Activated CD8-positive, alpha-beta T cell treated with anti-CD3 and anti-CD28 coated beads for 36 hours (primary cell): ENCODE measurements around the gene ZBTB32. TPM values are rescaled to one million over a fixed set of nuclear protein-coding genes. Genes with fewer than 3 reads are reported as not detected.

Experiments
- ATAC-seq: fragments of 200-7000 bp; cut with Tn5 transposase; one replicate; pipeline ENCODE4 v1.10.0; 2021; ENCODE audit warnings: mild to moderate bottlenecking, moderate library complexity
- CTCF ChIA-PET: fragments of 350-600 bp; sonication (Branson Sonifier 250); formaldehyde crosslinking; loops from one replicate; lab custom pipeline; 2021; ENCODE audit warnings: antibody characterized with exemption; lab: Charles Lee
- POLR2A ChIA-PET: fragments of 350-600 bp; sonication (Branson Sonifier 250); formaldehyde crosslinking; loops from one replicate; lab custom pipeline; 2021; ENCODE audit warnings: antibody characterized with exemption; lab: Charles Lee
- DNase-seq: peaks from one replicate; pipeline ENCODE4 v3.0.0-alpha.2; 2020
- H3K27ac Mint-ChIP-seq: one replicate; pipeline ENCODE4 v1.8.0; 2021; ENCODE audit warnings: mild to moderate bottlenecking, mixed read lengths
- H3K27me3 Mint-ChIP-seq: one replicate; pipeline ENCODE4 v1.8.0; 2021; ENCODE audit warnings: mixed read lengths
- H3K36me3 Mint-ChIP-seq: one replicate; pipeline ENCODE4 v1.8.0; 2021; ENCODE audit warnings: low read depth, mixed read lengths
- H3K4me1 Mint-ChIP-seq: one replicate; pipeline ENCODE4 v1.8.0; 2021; ENCODE audit warnings: low read depth, mixed read lengths
- H3K4me3 Mint-ChIP-seq: one replicate; pipeline ENCODE4 v1.8.0; 2021; ENCODE audit warnings: mild to moderate bottlenecking, moderate library complexity, mixed read lengths
- H3K9me3 Mint-ChIP-seq: one replicate; pipeline ENCODE4 v1.8.0; 2021; ENCODE audit warnings: mixed read lengths
- intact Hi-C: fragments of 100-400 bp; cut with micrococcal nuclease; formaldehyde crosslinking; loops from one replicate; pipeline ENCODE4 v1.10.0; 2022
- total RNA-seq, 2 experiments: library from RNA; stranded (reverse); gene quantifications; one replicate each; pipeline ENCODE4 v1.2.3, GENCODE V29; 2021
- TF ChIP-seq, protein P1 (sequence below): fragments of 200-600 bp; IDR thresholded peaks from one replicate; pipeline ENCODE4 v1.8.0; 2022; ENCODE audit warnings: antibody characterized with exemption, mild to moderate bottlenecking

Gene ZBTB32
- total RNA-seq, 2 experiments from 2014 or later, result 410 to 420 TPM

DNA sequence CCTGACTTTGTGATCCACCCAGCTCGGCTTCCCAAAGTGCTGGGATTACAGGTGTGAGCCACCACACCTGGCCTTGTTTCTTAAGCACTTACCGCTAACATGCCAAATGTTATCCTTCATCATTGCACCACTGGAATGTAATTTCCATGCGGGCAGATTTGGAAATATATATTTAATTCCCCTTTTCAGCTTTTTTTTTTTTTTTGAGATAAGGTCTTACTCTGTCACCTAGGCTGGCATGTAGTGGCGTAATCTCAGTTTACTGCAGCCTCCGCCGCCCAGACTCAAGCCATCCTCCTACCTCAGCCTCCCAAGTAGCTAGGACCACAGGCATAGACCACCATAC is 42.4 kb upstream of the ZBTB32 start:
- ChIA-PET CTCF (interaction anchor here (0.6 kb wide), 1 partner anchor 152 kb away, joined by 3 read pairs; no protein-coding TSS in a partner anchor), POLR2A (interaction anchor here (2.2 kb wide), 1 partner anchor 12 kb away, joined by 7 read pairs; no protein-coding TSS in a partner anchor)
- Mint-ChIP-seq H3K9me3 (no peaks in the 10 kb centered on the region), H3K4me1 (no peaks in the 10 kb centered on the region), H3K27me3 (no peaks in the 10 kb centered on the region), H3K36me3 (peaks cover 29% of the 10 kb centered on the region), H3K27ac (no peak overlapping the region), H3K4me3 (no peak overlapping the region)
- TF ChIP-seq, protein P1, sequence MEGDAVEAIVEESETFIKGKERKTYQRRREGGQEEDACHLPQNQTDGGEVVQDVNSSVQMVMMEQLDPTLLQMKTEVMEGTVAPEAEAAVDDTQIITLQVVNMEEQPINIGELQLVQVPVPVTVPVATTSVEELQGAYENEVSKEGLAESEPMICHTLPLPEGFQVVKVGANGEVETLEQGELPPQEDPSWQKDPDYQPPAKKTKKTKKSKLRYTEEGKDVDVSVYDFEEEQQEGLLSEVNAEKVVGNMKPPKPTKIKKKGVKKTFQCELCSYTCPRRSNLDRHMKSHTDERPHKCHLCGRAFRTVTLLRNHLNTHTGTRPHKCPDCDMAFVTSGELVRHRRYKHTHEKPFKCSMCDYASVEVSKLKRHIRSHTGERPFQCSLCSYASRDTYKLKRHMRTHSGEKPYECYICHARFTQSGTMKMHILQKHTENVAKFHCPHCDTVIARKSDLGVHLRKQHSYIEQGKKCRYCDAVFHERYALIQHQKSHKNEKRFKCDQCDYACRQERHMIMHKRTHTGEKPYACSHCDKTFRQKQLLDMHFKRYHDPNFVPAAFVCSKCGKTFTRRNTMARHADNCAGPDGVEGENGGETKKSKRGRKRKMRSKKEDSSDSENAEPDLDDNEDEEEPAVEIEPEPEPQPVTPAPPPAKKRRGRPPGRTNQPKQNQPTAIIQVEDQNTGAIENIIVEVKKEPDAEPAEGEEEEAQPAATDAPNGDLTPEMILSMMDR, result no peak
- DNase-seq (no peak), ATAC-seq (no peak)
- intact Hi-C loops, result no loop called here

GRCh38 chr19:35663981-35664380 is 40.4 kb upstream of the ZBTB32 start:
- no peak overlapping the region for H3K27ac Mint-ChIP-seq
- H3K27me3 Mint-ChIP-seq, result no peaks in the 10 kb centered on the region
- H3K9me3 Mint-ChIP-seq, result no peaks in the 10 kb centered on the region
- intact Hi-C loops, result no loop called here
- H3K36me3 Mint-ChIP-seq, result peaks cover 16% of the 10 kb centered on the region
- DNase-seq (no peak), ATAC-seq (no peak)
- ChIA-PET POLR2A (no interaction called here), CTCF (no interaction called here)
- TF ChIP-seq, protein P1, result no peak
- no peaks in the 10 kb centered on the region for H3K4me1 Mint-ChIP-seq
- no peak overlapping the region for H3K4me3 Mint-ChIP-seq

DNA sequence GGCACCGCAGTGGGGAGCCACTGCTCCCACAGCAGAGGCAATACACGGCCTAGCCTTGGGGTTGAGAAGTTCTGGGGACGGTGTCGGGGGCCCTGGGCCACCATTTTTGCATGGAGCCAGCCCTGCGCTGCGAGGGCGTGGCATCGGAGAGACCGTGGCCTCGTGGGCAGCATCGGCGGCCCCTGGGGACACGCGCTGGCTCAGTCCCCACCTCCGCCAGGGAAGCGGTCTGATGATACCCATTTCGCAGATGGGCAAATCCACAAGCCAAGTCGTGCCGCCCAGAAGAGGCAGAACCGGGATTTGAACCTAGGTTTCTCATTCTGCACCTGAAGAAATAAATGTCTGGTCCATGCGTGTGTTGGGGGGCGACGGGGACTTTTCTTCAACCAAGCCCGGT is 39.2 kb upstream of the ZBTB32 start:
- peaks cover 10% of the 10 kb centered on the region for H3K36me3 Mint-ChIP-seq
- no peaks in the 10 kb centered on the region for H3K9me3 Mint-ChIP-seq
- intact Hi-C loops, result no loop called here
- no peak overlapping the region for H3K4me3 Mint-ChIP-seq
- POLR2A ChIA-PET, result no interaction called here
- ATAC-seq (no peak), DNase-seq (no peak)
- peaks cover 7% of the 10 kb centered on the region for H3K27me3 Mint-ChIP-seq
- CTCF ChIA-PET, result no interaction called here
- no peaks in the 10 kb centered on the region for H3K4me1 Mint-ChIP-seq
- no peak overlapping the region for H3K27ac Mint-ChIP-seq
- TF ChIP-seq, protein P1, result no peak

GRCh38 chr19:35665604-35666003 is 38.8 kb upstream of the ZBTB32 start:
- peaks cover 8% of the 10 kb centered on the region for H3K27me3 Mint-ChIP-seq
- ChIA-PET POLR2A (no interaction called here), CTCF (no interaction called here)
- H3K4me3 Mint-ChIP-seq, result no peak overlapping the region
- ATAC-seq, result no peak
- TF ChIP-seq, protein P1, result no peak
- H3K36me3 Mint-ChIP-seq, result peaks cover 10% of the 10 kb centered on the region
- no peaks in the 10 kb centered on the region for H3K9me3 Mint-ChIP-seq
- no peak for DNase-seq
- no peaks in the 10 kb centered on the region for H3K4me1 Mint-ChIP-seq
- intact Hi-C loops, result no loop called here
- H3K27ac Mint-ChIP-seq, result no peak overlapping the region

DNA sequence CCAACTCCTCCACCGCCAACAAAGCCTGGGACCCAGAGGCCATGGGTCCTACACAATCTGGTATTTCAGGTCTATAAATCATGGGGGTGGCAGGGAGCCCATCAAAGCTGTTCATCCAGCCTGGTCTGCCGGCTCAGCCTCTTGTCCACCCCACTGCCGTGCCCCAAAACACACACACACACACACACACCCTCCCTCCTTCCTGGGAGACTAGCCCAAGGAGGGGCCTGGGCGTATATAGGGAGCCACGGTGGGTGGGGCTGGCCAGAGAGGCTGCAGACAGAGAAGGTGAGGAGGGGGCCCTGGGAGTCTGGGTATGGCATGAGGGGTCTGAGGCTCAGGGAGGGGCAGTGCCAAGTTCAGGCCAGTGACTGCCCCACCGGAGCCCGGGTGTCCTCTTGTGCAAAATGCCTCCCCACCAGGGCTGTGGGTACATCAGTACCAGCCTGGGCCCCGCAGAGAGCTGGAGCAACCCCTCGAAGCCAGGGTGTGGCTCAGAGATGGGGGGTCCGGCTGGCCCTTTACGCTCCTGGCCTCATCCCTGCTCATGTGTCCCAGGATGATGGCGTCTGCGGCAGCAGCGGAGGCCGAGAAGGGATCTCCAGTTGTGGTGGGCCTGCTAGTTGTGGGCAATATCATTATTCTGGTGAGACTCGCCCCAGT is 38.0 kb upstream of the ZBTB32 start, which contains the start of gene UPK1A:
Gene UPK1A (plus strand): TSS at position 267 of the 663 bp plus-strand sequence. CDS start 296 bp downstream, at position 563.
- Mint-ChIP-seq H3K9me3 (no peaks in the 10 kb centered on the region), H3K27me3 (peaks cover 10% of the 10 kb centered on the region), H3K4me1 (no peaks in the 10 kb centered on the region), H3K36me3 (peaks cover 8% of the 10 kb centered on the region), H3K27ac (no peak within 1 kb of the TSS), H3K4me3 (no peak within 1 kb of the TSS)
- DNase-seq, result no peak
- TF ChIP-seq, protein P1, result no peak
- intact Hi-C loops, result no loop called here
- ChIA-PET CTCF (interaction anchor here (0.6 kb wide), 1 partner anchor 153 kb away, joined by 4 read pairs; no protein-coding TSS in a partner anchor), POLR2A (no interaction called here)
- ATAC-seq, result no peak
